G401.6 (cell line): Measurements from ENCODE around the gene RIOK1.
"Not testable (repeated sequence)": the region's sequence is repeated elsewhere in the genome, so short reads cannot be mapped to it uniquely, and the experiment has no call there.

Experiments
- FAIRE-seq: peaks from 2 replicates; lab custom pipeline; 2012; peaks lifted over from hg19 to GRCh38; lab: Jason Lieb, UNC

RIOK1 gene

GRCh38 chr6:7441048-7441775 is 51.6 kb downstream of the RIOK1 start:
- FAIRE-seq = no peak

DNA sequence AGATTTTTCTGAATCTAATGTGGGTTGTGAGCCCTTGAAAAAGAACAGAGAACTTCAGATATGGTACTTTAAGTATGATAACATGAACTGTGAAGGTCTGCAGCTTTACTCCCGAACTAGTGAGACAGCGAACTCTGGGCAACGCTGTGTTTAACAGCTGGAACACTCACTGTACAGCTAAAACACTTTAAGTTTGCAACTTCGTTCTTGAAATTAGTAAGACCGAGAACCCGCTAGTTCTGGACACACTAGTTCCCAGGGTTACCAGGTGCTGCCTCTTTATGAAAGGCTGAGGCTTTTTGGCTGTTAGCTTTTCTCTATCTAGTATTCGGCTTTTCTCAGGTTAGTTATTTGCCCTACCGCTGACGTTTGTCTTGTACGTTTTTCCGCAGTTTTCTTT is 52.9 kb downstream of the RIOK1 start:
- no peak for FAIRE-seq

DNA sequence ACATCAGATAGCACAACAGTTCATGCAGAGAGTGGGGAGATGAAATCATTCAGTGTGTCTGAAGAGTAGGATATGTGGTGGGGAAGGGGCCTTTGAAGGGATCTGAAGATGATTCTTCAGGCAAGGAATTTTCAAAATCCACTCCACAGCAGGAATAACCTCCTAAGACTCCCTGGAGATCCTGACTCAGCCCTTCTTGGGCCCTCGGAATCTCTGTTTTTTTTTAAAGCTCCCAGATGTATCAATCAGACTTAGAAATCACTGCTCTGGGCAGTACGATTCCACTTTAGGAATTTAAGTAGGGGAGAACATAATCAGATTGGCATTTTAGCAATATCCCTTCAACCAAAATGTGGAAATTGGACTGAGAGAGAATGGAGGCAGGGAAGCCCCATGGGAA is 55.5 kb downstream of the RIOK1 start:
- no peak for FAIRE-seq

GRCh38 chr6:7445885-7446461 is 56.4 kb downstream of the RIOK1 start:
- FAIRE-seq = no peak

GRCh38 chr6:7446619-7447325 is 57.2 kb downstream of the RIOK1 start:
- FAIRE-seq = no peak

GRCh38 chr6:7448232-7448631 is 58.6 kb downstream of the RIOK1 start:
- FAIRE-seq = no peak

DNA sequence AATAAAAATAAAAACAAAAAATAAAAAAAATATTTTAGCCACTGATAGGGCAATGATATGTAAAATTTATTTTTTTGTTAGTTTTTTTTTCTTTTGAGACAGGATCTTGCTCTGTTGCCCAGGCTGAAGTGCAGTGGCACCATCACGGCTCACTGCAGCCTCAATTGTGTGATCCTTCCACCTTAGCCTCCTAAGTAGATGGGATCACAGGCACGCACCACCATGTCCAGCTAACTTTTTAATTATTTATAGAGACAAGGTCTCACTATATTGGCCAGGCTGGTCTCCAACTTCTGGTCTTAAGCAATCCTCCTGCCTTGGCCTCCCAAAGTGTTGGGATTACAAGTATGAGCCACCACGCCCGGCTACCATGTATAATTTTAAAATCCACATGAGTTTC is 59.4 kb downstream of the RIOK1 start:
- no peak for FAIRE-seq

DNA sequence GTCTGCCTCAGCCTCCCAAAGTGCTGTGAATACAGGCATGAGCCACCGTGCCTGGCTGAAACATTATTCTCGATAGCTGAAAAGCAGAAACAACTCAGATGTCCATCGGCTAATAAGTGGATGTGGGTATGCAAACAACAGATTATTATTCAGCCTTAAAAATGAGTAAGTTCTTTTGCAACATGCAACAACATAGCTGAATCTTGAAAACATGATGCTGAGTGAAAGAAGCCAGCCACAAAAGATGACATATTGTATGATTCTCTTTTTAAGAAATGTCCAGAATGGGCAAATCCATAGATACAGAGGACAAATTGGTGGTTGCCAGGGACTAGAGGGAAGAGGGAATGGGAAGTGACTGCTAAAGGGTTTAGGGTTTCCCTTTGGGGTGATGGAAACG is 61.7 kb downstream of the RIOK1 start:
- FAIRE-seq = no peak

DNA sequence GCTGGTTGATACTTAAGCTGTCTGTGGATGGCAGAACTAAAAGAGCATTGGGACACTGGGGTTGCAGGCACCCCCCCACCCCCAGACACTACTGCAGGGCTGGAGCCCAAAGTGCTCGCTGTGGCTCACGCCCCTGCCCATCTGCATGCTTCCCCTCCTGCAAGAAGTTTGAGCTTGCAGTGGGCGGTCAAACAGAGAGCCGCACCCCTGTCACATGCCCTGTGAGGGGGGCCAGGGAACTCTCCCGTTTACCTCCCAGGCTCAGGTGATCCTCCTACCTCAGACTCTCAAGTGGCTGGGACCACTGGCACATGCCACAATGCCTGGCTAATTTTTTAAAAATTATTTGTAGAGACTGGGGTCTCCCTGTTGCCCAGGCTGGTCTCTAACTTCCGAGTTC is 63.3 kb downstream of the RIOK1 start:
- FAIRE-seq = no peak

DNA sequence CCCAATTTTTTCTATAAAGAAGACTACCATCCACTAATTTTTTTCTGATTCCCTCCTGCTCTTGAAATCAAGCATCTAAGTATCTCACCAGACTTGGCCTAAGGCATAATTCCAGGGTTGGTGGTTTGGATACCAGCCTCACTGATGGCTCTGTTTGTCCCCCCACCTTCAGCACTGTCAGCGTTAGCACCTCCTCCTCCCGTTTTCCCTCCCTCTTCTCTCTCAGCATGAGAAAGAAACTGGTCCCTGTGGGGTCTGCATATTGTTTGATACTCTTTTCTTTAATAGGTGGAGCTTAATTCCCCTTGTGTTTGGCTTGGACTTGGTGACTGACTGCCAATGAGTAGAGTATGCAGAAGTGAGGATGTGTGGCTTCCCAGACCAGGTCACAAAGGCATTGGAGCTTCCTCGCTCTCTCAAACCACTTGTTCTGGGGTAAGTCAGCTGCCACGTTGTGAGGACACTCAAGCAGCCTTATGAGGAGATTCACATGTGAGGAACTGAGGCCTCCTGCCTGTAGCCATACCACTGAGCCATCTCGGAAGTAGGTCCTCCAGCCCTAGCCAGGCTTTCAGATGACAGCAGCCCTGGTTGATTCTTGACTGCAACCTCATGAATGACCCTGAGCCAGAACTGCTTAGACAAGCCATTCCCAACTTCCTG is 65.2 kb downstream of the RIOK1 start:
- no peak for FAIRE-seq

DNA sequence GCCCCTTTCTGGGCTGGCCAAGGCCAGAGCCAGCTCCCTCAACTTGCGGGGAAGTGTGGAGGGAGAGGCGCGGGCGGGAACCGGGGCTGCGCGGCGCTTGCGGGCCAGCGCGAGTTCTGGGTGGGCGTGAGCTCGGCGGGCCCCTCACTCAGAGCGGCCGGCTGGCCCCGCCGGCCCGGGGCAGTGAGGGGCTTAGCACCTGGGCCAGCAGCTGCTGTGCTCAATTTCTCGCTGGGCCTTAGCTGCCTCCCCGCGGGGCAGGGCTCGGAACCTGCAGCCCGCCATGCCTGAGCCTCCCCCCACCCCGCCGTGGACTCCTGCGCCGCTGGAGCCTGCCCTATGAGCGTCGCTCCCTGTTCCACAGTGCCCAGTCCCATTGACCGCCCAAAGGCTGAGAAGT is 66.7 kb downstream of the RIOK1 start:
- not testable (repeated sequence) for FAIRE-seq

- FAIRE-seq = no peak
Measured at GRCh38 chr6:7461416-7461815, 71.8 kb downstream of the RIOK1 start.

GRCh38 chr6:7463785-7464184 is 74.2 kb downstream of the RIOK1 start:
- FAIRE-seq = no peak

DNA sequence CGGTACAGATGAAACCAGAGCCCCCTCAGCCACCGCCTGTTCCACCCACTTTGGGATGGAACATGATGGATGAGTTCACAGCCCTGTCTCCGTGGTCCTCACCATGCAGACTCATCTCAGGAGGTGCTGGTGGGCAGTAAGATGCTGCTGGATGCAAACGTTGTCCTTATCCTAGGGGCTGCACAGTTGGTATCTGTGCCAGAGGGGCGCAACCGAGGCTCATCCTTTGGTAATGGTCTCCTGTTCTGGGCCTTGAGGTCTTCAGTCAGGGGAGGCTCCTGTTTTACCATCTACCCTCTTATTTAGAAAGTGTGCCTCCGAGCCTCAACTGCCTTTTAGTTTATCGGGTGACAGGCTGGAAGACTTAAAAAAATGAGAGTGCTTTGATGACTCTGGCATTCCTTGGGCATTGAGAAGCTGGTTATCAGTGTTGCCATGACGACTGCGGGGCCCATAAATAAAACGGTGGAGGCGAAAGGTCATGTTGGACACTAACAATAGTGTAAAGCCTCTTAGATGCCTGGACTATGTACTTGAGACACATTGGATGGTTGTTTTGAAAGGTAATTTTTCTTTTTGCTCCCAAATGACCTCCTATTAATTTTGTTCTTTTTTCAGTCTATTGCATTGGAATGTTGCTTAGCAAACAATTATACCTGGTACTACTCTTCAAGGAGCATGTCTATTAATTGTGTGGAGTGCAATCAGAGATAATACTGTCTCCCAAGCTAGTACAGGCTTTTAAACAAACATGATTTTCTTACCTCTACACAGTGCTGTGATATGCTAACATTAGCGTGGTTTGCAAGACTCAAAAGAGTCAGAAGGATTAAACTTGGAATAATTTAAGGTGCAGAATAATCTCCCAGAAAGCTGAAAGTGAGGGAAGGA is 77.6 kb downstream of the RIOK1 start:
- FAIRE-seq = no peak
